Mucosa of gallbladder (tissue), 1 donor: ENCODE measurements around the gene NDOR1. TPM values are rescaled to one million over a fixed set of nuclear protein-coding genes. Genes with fewer than 3 reads are reported as not detected.

Experiments
- DNase-seq: peaks from one replicate; pipeline ENCODE4 v3.0.0-alpha.2; 2020; ENCODE audit warnings: low spot score
- total RNA-seq: library from RNA; stranded (reverse); gene quantifications from one replicate; pipeline ENCODE4 v1.2.1, GENCODE V29; 2021
- donor health status: DM: no; HTN: no; CAD: no.

The NDOR1 gene
- total RNA-seq, 1 donor from 2014 or later, result 29.5 TPM

DNA sequence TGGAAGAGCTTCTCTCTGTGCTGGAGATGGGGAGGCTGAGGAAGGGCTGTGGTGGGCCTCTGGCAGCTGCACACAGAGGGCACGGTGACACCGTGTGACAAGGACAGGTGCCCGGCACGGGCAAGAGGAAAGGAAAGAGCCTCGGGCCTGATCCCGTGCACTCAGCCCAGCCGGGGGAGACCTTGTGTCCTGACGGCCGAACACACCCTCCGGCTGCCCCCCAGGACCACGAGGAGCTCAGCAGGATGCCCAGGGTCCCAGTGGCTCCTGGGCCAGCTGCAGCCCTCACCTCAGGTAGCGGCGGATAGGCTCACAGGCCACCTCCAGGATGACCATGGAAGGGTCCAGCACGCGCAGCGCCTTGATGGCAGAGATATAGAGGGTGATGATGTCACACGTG is 22.7 kb upstream of the NDOR1 start:
- no peak for DNase-seq

DNA sequence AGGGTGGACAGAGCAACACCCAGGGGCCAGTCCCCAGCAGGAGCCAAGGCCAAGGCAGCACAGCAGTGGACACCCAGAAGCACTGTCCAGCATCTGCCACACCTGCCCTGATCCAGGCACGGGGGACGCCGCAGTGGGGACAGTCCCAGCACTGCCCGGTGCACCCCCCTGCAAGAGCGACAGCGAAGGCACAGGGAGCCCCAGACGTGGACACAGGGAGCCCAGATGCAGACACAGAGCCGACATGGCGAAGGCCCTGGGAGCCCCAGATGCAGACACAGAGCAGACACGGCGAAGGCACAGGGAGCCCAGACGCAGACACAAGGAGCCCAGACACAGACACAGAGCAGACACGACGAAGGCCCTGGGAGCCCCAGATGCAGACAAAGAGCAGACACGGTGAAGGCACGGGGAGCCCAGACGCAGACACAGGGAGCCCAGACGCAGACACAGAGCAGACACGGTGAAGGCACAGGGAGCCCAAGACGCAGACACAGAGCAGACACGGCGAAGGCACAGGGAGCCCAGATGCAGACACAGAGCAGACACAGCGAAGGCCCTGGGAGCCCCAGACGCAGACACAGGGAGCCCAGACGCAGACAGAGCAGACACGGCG is 21.4 kb upstream of the NDOR1 start:
- DNase-seq, result no peak

DNA sequence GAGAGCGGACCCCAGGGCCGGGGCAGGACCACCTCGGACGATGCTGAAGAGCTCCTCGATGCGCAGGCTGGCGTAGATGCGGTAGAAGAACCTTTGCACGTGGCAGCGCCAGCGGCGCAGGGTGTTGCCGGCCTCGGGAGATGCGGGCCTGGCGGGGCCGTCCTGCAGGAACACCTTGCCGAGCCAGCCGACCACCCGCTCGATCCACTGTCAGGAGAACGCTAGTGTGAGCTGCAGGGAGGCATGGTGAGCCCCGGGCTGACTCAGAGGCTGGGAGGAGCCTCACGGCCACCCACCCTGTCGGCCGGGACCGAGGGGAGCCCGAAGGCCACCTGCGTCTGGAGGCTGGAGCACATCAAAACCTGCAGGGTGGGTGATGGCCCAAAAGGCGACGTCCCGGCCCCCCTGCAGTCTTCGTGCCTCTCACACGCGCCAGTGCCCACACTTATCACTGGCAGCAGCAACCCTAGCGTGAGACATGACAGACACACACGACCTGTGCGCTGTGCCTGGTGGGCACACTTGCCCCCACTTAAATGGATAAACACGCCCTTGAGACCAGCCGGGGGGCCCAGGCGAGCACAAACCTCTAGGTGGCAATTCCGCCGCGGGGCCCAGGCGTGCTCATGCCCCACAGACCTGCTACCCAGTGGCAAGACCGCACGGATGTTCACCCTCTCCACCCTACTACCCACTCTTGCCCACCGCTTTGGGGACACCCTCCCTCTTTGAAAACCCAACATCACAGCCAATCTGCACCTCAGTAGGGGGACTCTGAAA is 20.4 kb upstream of the NDOR1 start:
- DNase-seq, result no peak

DNA sequence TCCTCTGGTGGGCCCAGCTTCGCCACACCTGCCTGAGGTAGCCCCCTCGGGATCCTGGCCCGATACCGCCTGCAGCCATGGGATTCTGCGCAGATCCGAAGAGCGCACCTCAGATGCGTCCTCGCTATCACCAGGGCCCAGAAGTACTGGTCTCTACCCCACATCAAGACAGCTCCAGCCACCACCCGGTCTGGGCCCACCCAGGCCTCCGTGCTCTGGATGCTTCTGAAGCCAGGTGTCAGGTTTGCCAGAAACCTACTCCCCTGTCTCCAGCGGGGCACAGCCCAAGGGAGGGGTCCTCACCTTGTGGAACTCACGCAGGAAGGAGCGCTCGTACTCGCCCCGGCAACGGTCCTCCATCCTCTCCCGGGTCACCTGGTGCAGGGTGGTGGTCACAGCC is 19.6 kb upstream of the NDOR1 start:
- DNase-seq, result no peak

DNA sequence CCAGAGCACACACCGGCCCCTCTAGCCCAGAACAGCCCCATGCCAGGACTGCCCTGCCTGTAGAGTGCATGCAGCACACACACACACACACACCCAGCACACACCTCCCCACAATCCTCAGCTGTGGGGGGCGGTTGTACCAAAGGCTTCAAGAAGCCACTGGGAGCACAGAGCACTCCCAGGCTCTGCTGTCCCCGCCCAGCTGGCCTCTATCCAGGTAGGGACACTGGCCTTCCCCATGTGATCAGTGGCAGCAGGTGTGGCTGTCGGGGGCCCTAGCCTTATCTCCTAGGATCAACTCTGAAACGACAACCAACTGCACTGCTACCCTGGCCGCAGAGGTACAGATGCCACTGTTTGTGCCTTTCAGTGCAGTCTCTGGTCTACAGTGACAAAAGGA is 19.1 kb upstream of the NDOR1 start:
- no peak for DNase-seq

DNA sequence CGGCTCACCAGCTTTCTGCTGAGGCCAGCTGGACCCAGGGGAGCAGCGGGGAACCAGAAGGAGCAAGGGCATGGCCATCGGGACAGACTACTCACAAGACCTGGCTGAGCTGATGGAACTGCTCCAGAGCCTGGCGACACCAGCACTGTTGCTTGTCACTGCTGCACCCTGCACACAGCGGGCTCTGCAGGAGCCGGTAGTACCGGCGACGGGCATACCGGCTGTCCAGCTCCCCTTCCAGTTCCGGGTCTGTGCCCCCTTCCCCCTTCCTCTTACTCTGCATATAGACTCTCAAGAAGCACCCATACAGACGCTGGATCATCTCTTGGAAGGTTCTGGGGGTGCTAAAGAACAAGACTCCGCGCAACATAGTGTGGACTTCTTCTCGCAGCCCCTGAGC is 18.1 kb upstream of the NDOR1 start:
- no peak for DNase-seq

DNA sequence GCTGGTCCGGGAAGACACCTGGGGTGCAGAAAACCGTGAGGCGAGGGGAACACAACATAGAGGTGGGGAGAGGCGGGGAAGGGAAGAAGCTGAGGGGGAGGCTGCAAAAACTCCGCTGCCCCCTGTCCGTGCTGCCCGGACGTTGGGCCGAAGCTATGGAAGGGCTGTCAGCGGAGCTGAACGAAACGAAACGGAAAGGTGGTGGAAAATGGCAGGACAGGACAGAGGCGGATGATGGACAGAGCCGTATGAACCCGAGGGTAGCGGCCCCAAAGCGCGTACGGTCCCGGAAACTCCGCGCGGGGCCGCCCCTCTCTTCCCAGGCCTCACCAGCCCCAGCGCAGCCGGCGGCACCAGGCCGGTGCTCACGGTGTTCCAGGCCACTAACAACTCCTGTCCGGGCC is 17.4 kb upstream of the NDOR1 start:
- DNase-seq, result no peak

DNA sequence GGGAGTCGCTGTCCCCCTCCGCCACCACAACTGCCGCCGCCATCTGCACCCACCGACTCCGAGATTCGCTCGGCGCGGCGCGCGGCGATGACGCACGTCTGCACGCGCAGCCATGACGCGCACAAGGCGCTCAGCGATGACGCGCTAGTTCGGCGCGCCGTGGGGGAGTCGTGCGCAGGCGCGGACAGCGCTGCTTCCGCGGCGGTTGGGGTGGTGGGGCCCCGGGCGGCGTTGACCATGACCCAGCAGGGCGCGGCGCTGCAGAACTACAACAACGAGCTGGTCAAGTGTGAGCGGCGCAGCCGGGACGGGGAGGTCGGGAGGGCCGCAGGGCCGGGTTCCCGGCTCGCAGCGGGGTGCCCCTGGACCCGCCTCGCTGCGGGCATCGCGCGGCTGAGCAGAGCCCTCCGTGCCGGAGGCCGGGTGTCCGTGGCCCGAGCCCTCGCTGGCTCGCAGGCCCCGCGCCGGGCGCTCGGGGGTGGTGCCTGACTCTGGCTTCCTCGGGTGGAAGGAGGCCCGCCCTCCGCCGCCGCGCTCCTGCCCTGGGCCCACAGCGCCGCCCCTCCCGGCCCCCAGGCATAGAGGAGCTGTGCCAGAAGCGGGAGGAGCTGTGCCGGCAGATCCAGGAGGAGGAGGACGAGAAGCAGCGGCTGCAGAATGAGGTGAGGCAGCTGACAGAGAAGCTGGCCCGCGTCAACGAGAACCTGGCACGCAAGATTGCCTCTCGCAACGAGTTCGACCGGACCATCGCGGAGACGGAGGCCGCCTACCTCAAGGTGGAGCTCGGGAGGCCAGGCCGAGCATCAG is 16.8 kb upstream of the NDOR1 start, which contains the start of the genes ANAPC2 and SSNA1:
ANAPC2 (minus strand) TSS at position 71 of the 807 bp plus-strand sequence; CDS start at position 43, 28 bp downstream.
SSNA1 (plus strand) TSS at position 187 of the 807 bp plus-strand sequence; CDS start at position 238, 51 bp downstream.
- DNase-seq, result peak; percentile 95

DNA sequence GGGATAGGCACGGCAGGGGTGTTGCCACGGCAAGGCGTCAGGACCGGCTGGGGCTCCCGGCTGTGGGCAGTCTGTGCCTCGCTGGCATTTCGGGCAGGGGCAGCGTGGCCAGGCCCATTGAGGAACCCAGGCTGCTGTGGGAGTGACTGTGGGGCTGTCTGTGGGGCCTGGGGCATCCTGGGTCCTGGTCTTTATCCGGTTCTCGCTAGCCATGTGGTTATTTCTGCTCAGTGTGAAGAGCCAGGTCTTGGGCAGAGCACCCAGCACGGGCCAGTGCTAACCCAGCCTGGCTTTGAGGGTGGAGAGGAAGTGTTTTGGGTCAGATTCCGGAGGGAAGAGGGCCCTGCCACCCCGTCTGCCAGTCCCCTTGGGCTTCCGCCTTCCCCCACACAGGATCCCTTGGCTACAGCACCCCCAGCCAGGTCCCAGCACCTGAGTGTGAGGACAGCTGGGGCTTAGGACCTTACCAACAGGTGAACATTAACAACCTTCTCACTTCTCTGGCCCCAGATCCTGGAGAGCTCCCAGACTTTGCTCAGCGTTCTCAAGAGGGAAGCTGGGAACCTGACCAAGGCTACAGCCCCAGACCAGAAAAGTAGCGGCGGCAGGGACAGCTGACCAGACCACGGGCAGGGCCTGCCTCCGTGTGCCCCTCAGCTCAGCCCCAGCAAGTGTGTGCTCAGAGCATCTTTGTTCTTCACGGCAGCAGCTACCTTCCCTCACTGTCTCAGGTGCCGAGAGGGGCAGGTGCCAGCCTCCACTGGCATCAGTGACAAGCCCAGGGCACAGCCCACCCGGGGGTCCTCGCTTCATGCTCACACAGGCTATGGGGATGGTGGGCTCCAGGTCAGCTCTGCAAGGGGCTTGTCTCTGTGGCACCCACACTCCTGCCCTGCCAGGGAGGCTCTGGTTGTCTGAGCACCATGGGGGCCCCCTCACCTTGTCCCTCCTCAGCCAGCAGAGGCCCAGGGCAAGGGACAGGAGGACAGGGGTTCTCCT is 15.9 kb upstream of the NDOR1 start:
- no peak for DNase-seq

DNA sequence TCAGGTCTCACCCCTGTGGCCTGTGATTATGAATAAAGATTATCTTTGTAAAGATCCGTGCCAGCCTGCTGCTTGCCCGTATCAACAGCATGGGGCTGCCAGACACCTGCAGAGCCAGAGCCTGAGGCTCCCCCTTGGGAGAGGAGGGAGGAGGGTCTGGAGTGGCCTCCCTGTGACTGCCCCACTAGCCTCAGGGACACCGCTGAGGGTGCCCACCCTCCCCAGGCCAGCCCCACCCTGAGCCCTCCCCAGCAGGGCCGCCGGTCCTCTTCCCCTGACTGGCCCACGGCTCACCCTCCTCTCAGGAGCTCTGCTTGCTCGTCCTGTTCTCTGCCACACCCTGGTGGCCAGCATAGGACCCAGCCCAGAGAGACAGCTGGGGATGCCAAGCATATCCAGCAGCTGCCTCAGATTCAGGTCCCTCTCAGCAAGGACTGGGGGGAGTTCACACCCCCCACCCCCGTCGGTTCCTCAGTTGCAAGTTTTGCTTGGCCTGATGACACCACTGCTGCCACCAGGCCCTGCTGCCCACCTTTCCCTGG is 15.1 kb upstream of the NDOR1 start:
- no peak for DNase-seq

DNA sequence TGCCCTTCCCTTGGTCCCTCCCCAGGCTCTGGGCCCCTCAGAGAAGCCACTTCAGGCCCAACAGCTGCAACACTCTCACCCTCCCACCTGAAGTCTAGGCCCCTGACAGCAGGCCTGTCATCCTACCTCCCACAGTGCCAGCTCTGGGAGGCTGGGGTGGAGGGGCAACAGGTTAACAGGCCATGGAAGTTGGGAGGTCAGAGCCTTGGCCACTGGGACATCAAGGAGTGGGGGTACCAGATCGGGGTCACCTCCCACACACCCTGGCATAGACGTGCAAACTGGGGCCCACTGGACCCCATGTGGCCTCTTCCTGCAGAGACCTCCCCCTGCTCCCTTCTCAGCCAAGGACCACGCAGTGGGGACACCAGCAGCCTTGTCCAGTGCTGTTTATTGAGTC is 14.3 kb upstream of the NDOR1 start:
- no peak for DNase-seq

DNA sequence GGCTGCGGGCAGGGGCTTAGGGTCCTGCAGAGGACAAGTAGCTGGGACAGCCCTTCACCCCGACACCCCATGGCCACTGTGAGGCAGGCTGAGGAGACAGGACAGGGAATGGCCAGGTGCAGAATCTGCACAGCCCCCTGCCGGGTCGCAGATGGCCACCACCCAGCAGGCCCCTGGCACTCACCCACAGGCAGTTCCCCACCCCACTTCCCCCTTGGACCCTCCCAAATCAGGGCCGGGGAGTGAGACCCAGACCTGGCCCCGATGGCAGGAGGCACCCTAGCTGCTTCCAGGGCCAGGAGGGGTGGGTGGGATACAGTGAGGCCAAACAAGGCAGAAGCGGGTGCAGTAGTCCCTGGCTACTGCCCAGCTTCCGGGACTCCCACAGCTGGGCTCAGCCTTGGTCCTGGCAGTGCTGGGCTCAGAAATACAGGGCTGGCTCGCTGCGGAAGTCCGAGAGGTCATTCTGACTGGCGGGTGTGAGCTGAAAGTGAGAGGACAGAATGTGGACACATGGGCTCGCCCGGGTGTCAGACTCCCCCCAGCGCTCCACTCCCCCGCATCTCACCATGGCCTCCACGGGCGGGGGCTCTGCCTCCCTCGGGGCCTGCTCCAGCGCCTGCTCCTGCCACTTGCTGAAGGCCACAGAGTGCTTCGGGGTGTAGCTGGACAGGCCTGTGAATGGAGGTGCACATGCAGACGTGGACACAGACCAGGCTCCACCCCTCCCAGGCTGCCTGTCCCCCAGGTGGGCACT is 13.6 kb upstream of the NDOR1 start:
- DNase-seq, result no peak

DNA sequence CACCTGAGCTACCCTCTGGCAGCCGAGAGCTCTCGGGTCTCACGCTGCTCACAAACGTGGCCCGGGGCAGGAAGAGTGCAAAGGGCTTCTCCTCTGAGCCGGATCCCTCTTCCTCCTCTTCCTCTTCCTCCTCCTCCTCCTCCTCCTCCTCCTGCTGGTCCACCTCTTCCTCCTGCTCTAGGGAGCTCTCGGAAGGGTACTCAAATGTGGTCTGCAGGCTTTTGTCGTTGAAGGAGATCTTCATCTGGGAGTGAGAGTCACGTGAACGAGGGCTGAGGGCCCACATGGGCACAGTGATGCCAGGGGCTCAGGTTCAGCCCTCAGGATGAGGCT is 13.1 kb upstream of the NDOR1 start:
- no peak for DNase-seq

DNA sequence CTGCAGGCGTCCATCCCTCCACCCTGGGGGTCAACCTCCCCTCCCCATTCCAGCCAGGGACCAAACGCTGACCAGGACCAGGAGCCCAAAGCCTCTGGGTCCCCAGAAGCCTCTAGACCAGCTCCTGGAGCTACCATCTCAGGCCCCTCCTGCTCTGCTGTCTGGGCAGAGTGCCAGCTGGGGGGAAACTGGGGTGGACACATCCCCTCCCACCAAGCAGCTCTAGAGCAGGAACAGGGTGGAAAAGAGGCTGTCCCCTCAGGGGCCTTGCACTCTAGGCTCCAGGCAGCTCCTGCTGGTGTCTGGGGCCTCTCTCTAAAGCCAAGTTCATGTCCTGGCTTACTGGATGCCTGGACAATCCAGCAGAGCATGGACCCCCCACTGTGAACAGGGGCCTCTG is 12.6 kb upstream of the NDOR1 start:
- DNase-seq, result no peak

DNA sequence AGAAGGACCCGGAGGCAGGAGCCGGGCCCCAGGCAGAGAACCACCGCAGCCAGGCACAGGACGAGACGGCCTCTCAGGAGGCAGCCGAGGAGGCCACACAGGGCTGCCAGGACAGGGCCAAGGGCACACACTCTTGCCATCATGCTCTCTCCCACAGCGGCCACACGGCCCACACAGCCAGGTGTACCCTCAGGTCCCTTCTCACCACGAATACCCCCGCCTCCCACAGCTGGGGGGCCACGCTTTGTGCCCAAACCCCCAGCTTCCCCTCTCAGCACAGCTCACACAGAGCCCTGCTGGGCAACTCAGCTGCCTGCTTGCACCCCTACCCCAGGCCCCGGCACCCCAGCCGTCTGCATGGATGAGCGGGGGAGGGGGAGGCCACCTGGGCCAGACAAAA is 11.7 kb upstream of the NDOR1 start:
- DNase-seq, result no peak

DNA sequence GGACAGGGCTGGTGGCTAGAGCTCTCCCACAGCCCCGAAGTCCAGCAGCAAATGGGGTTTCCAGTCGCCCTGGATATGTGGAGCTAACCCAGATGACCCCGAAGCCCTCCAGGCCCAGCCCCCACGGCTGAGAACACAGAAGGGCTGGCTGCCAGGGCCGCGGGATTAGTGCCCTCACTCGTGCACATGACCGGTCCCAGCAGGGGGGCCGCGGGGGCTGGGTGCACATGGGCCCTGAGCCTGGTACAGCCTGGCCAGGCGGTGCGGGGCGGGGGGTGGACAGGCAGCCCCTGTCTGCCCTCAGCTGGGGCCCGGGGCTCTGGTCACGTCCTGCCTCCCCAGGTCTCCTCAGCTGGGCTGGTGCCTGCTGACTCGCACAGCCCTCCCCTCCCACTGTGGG is 11.1 kb upstream of the NDOR1 start:
- peak; percentile 47 for DNase-seq

DNA sequence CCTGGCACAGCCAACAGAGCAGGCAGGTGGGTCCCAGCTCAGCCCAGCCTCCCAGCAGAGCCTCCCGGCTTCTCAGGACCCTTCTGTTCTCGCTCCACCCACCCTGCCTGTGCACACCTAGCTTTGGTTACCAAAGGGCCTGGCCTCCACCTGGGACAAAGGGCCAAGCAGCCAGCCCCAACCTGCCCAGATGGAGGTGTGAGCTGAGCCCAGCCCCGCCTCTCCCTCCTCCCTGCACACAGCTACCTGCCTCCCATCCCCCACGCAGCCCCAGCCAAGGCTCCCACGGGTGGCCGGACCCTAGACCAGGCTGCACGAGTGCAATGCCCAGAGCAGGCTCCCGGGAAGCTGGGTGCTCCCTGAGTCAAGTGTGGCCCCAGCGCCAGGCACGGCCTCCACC is 10.6 kb upstream of the NDOR1 start:
- peak; percentile 50 for DNase-seq

DNA sequence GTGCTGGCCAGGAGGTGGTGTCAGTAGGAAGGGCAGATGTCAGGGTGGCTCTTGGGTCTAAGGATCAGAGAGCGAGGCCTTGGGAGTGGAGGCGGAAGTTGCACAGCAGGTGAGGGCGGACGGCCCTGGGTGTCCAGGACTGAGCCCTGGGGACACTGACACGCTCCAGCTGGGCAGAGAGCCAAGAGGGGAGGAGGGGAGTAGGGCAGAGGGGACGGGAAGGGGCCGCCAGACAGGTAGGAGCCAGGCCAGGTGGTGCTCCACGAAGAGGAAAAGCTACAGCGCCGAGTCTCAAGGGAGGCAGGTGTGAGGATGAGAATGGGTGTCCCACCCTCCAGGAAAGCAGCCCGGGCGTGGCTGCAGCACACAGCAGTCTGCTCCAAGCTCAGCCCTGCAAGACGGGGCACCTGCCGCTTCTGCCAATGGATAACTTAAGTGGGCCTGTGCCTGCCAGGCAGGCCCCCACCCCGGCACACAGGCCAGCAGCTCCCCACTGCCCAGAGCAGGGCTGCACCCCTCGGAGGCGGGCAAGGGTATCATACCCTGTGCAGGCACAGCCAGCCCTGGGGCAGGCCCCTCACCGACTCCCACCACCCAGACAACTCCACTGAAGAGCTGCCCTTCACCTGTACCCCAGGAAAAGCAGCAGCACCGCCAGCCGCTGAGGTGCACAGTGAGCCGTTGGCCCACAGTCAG is 9.8 kb upstream of the NDOR1 start:
- DNase-seq, result peak; percentile 34

DNA sequence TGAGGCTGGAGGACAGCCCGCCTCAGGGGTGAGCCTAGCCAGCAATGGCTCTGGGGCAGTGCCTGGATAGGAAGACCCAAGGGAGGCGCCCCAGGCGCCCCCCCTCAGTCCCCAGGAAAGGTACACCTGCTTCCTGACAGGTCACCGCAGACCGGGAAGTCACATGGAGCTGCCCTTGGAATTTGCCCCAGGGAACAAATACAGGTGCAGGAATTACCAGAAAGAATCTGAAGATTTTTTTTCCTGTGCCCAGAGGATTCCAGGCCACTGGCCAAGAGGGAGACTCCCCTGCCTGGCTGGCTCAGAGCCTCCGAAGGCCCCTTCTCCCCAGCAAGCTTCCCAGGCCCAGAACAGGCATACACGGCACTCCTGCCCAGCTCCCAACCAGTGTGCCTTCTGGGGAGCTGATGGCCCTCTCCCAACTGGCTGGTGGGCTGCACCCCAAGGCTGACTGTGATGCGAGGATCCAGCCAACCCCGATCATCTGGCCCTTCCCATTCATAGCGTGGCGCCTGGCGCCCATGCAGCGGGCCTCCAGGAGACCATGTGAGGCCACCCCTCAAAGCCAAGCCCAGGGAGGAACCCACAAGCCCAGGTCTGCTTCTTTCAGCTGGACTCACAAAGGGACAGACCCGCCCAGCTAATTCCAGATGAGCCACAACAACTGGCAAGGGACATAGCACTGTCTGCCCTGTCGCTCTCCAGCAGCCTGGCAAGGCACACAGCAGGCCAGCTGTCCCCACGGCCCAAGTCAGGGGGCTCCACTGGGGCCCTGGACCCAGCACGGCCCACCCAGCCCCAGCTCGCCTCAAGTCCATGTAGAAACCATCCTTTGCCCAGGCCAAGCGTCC is 7.2 kb upstream of the NDOR1 start:
- peak; percentile 77 for DNase-seq
